Type B pancreatic cell (in vitro differentiated cells): ENCODE results near the gene E2F1. TPM values are rescaled to one million over a fixed set of nuclear protein-coding genes. Genes with fewer than 3 reads are reported as not detected.

Source experiments
- DNase-seq: peaks from one replicate; pipeline ENCODE4 v3.0.0; 2021; ENCODE audit warnings: mixed read lengths; ENCODE audit not compliant: unreplicated experiment; ENCODE audit errors: extremely low spot score
- H3K27ac Mint-ChIP-seq: 2 replicates; pipeline ENCODE4 v1.8.0; 2021; ENCODE audit warnings: mild to moderate bottlenecking, mixed read lengths
- H3K27me3 Mint-ChIP-seq: 2 replicates; pipeline ENCODE4 v1.8.0; 2021; ENCODE audit warnings: mixed read lengths
- H3K36me3 Mint-ChIP-seq: 2 replicates; pipeline ENCODE4 v1.8.0; 2021; ENCODE audit warnings: mixed read lengths
- H3K4me1 Mint-ChIP-seq: one replicate; pipeline ENCODE4 v1.8.0; 2021; ENCODE audit warnings: mixed read lengths; ENCODE audit not compliant: unreplicated experiment
- H3K4me3 Mint-ChIP-seq: 2 replicates; pipeline ENCODE4 v1.8.0; 2021; ENCODE audit warnings: mild to moderate bottlenecking, mixed read lengths
- H3K9me3 Mint-ChIP-seq: 2 replicates; pipeline ENCODE4 v1.8.0; 2021; ENCODE audit warnings: mixed read lengths
- CTCF ChIP-seq: fragments of 200-600 bp; sonication (generic); conservative IDR thresholded peaks from 2 replicates; pipeline ENCODE4 v1.5.0; 2021; ENCODE audit warnings: antibody characterized with exemption, mild to moderate bottlenecking
- total RNA-seq: library from RNA; stranded (reverse); gene quantifications from 2 replicates; pipeline ENCODE4 v1.2.1, GENCODE V29; 2021; ENCODE audit warnings: low replicate concordance

E2F1 gene
- total RNA-seq, 1 donor from 2014 or later = 32.8 TPM

- peaks cover 42% of the 10 kb centered on the region for H3K4me1 Mint-ChIP-seq
- H3K36me3 Mint-ChIP-seq = peaks cover 10% of the 10 kb centered on the region
- DNase-seq = no peak
- H3K27me3 Mint-ChIP-seq = no peaks in the 10 kb centered on the region
- no peaks in the 10 kb centered on the region for H3K9me3 Mint-ChIP-seq
- no peak for TF ChIP-seq CTCF
- peak overlapping the region; percentile 77 for H3K4me3 Mint-ChIP-seq
- peak overlapping the region; percentile 99 for H3K27ac Mint-ChIP-seq
Observed at GRCh38 chr20:33655164-33655563, 31.0 kb downstream of the E2F1 start.

- H3K4me3 Mint-ChIP-seq = peak overlapping the region; percentile 77
- H3K9me3 Mint-ChIP-seq = no peaks in the 10 kb centered on the region
- peaks cover 46% of the 10 kb centered on the region for H3K4me1 Mint-ChIP-seq
- peaks cover 11% of the 10 kb centered on the region for H3K36me3 Mint-ChIP-seq
- TF ChIP-seq CTCF = no peak
- no peak for DNase-seq
- peak overlapping the region; percentile 99 for H3K27ac Mint-ChIP-seq
- no peaks in the 10 kb centered on the region for H3K27me3 Mint-ChIP-seq
Observed at GRCh38 chr20:33654680-33655161, 31.5 kb downstream of the E2F1 start.

- peak; percentile 84 for DNase-seq
- Mint-ChIP-seq H3K36me3 (peaks cover 12% of the 10 kb centered on the region), H3K4me3 (peak overlapping the region; percentile 77), H3K9me3 (no peaks in the 10 kb centered on the region), H3K27ac (peak overlapping the region; percentile 99), H3K4me1 (peaks cover 53% of the 10 kb centered on the region), H3K27me3 (no peaks in the 10 kb centered on the region)
- TF ChIP-seq CTCF = no peak
Observed at GRCh38 chr20:33653900-33654596, 32.1 kb downstream of the E2F1 start.

GRCh38 chr20:33653218-33653899, 32.8 kb downstream of the E2F1 start:
- Mint-ChIP-seq H3K36me3 (peaks cover 16% of the 10 kb centered on the region), H3K27ac (peak overlapping the region; percentile 99), H3K9me3 (no peaks in the 10 kb centered on the region), H3K4me1 (peaks cover 60% of the 10 kb centered on the region), H3K27me3 (no peaks in the 10 kb centered on the region), H3K4me3 (peak overlapping the region; percentile 77)
- DNase-seq = peak; percentile 81
- TF ChIP-seq CTCF = peak; percentile 98

GRCh38 chr20:33651562-33652048, 34.6 kb downstream of the E2F1 start:
- H3K27me3 Mint-ChIP-seq = no peaks in the 10 kb centered on the region
- peaks cover 68% of the 10 kb centered on the region for H3K4me1 Mint-ChIP-seq
- TF ChIP-seq CTCF = no peak
- H3K36me3 Mint-ChIP-seq = peaks cover 21% of the 10 kb centered on the region
- peak overlapping the region; percentile 97 for H3K27ac Mint-ChIP-seq
- peak overlapping the region; percentile 79 for H3K4me3 Mint-ChIP-seq
- H3K9me3 Mint-ChIP-seq = no peaks in the 10 kb centered on the region
- DNase-seq = no peak
